Ovary (tissue), 9 donors: Measurements from ENCODE around the gene HDAC7. TPM values are rescaled to one million over a fixed set of nuclear protein-coding genes. Genes with fewer than 3 reads are reported as not detected.

Experiments used
- DNase-seq, 5 donors: peaks; one replicate each; pipeline ENCODE4 v3.0.0-alpha.2; 2019 to 2020
- H3K27ac ChIP-seq, 2 donors: fragments of 200-600 bp; one replicate each; pipeline versions ENCODE4 v1.5.1 to v1.8.0; 2019 to 2022
- H3K27me3 ChIP-seq: fragments of 200-600 bp; one replicate; pipeline ENCODE4 v1.8.0; 2022
- H3K36me3 ChIP-seq: fragments of 200-600 bp; sonication (generic); one replicate; pipeline ENCODE4 v1.5.1; 2019
- H3K4me1 ChIP-seq: one replicate; pipeline ENCODE4 v1.8.1; 2013; ENCODE audit warnings: mild to moderate bottlenecking, moderate library complexity; ENCODE audit not compliant: insufficient read depth
- H3K4me3 ChIP-seq: fragments of 200-600 bp; sonication (generic); one replicate; pipeline ENCODE4 v1.5.1; 2017
- H3K9me3 ChIP-seq, 2 donors: fragments of 200-600 bp in 1 of 2; sonication (generic) in 1 of 2; one replicate each; pipeline versions ENCODE4 v1.5.1 to v1.8.1; 2013 to 2019; ENCODE audit warnings: mild to moderate bottlenecking in 1 of 2, moderate library complexity in 1 of 2
- CTCF ChIP-seq, 3 donors: fragments of 450-650 bp in 2 of 3; fragments of 200-600 bp in 1 of 3; IDR thresholded peaks; one replicate each; pipeline versions ENCODE4 v1.5.1 to v1.8.0; 2016 to 2022; ENCODE audit warnings: antibody characterized with exemption in 3 of 3, mild to moderate bottlenecking in 1 of 3
- EP300 ChIP-seq: sonication (generic); formaldehyde crosslinking; IDR thresholded peaks from one replicate; pipeline ENCODE4 v1.6.1; 2017; ENCODE audit warnings: antibody characterized with exemption
- POLR2A ChIP-seq: fragments of 450-650 bp; IDR thresholded peaks from one replicate; pipeline ENCODE4 v1.6.1; 2017; ENCODE audit warnings: antibody characterized with exemption, mild to moderate bottlenecking, moderate library complexity
- WGBS, 3 donors: extraction: QIAGEN DNeasy Blood & Tissue Kit in 1 of 3; methylation state at CpG; one replicate each; pipeline versions ENCODE4 v1.1.5 to v1.1.7; 2013 to 2017; 5-methylcytosine and 5-hydroxymethylcytosine counted together
- intact Hi-C, 4 donors: fragments of 100-400 bp; cut with DNase I; formaldehyde crosslinking; loops; one replicate each; pipeline versions ENCODE4 v1.11.0 to v1.15.1; 2022 to 2023
- polyA plus RNA-seq, 2 donors: library from polyadenylated mRNA; stranded (reverse); fragments of 200-250 nt in 1 of 2; fragments of 350-450 nt in 1 of 2; fragmentation: Illumina TruSeq in 1 of 2; extraction: RNeasy Lipid Tissue Mini Kit (QIAGEN cat#74804) in 1 of 2; gene quantifications; one replicate each; pipeline ENCODE4 v1.2.3, GENCODE V29; 2013 to 2014
- total RNA-seq, 7 donors: library from RNA; depleted of rRNA in 2 of 7; stranded (reverse); fragments of >200 nt in 2 of 7; fragmentation: NEBNext Ultra II Directional in 3 of 7; extraction: Animal tissue kit (Norgen Biotek cat#: 25700) in 3 of 7; gene quantifications; one replicate each; pipeline versions ENCODE4 v1.1.0 to v1.2.4, GENCODE V29; 2016 to 2023
- donor health status: DM: no; HTN: no; CAD: no; lungs with moderate emphysema.
- donor health status: DM: no; HTN: no; CAD: no.
- donor health status: Bipolar disorder and iron deficiency.
- donor health status: DM: yes; HTN: yes; CAD: no.
- donor health status: DM: no; HTN: no; CAD: no.
- donor health status: DM: yes; HTN: yes; CAD: no.

HDAC7 gene
- total and polyA plus RNA-seq, 9 donors = 40.1 to 151 (median 102) TPM

GRCh38 chr12:47795814-47796411, 23.8 kb downstream of the HDAC7 start:
- no peak for DNase-seq
- WGBS, 3 donors = 90 to 92% (median 91%) methylated on average over 22 of the region's 22 CpGs
- Histone ChIP-seq H3K27me3 (no peaks in the 10 kb centered on the region), H3K4me1 (peaks cover 13% of the 10 kb centered on the region), H3K9me3 (no peaks in the 10 kb centered on the region), H3K27ac (no peak overlapping the region), H3K36me3 (no peaks in the 10 kb centered on the region), H3K4me3 (no peak overlapping the region)
- no peak for TF ChIP-seq POLR2A
- TF ChIP-seq CTCF (IDR thresholded peaks at IDR 0.05) = no peak
- TF ChIP-seq EP300 = no peak
- intact Hi-C loops = no loop called here

- TF ChIP-seq CTCF (IDR thresholded peaks at IDR 0.05) (no peak), POLR2A (no peak), EP300 (no peak)
- 92 to 96% (median 93%) methylated on average over 21 of the region's 21 CpGs for WGBS, 3 donors
- intact Hi-C loops = no loop called here
- Histone ChIP-seq H3K4me1 (peaks cover 10% of the 10 kb centered on the region), H3K27ac (no peak overlapping the region), H3K4me3 (no peak overlapping the region), H3K9me3 (no peaks in the 10 kb centered on the region), H3K27me3 (no peaks in the 10 kb centered on the region), H3K36me3 (no peaks in the 10 kb centered on the region)
- DNase-seq = no peak
These were observed 24.4 kb downstream of the HDAC7 start for GRCh38 chr12:47795121-47795813.

GRCh38 chr12:47794679-47795078, 25.0 kb downstream of the HDAC7 start:
- TF ChIP-seq POLR2A (no peak), EP300 (no peak), CTCF (IDR thresholded peaks at IDR 0.05) (no peak)
- Histone ChIP-seq H3K4me1 (peaks cover 6% of the 10 kb centered on the region), H3K9me3 (no peaks in the 10 kb centered on the region), H3K36me3 (no peaks in the 10 kb centered on the region), H3K4me3 (no peak overlapping the region), H3K27me3 (no peaks in the 10 kb centered on the region), H3K27ac (no peak overlapping the region)
- 89 to 93% (median 90%) methylated on average over 9 of the region's 9 CpGs for WGBS, 3 donors
- intact Hi-C loops = no loop called here
- no peak for DNase-seq

GRCh38 chr12:47793015-47793681, 26.6 kb downstream of the HDAC7 start:
- intact Hi-C loops = no loop called here
- DNase-seq = no peak
- Histone ChIP-seq H3K27me3 (no peaks in the 10 kb centered on the region), H3K36me3 (no peaks in the 10 kb centered on the region), H3K4me1 (no peaks in the 10 kb centered on the region), H3K4me3 (no peak overlapping the region), H3K9me3 (no peaks in the 10 kb centered on the region), H3K27ac (no peak overlapping the region)
- WGBS, 3 donors = 82 to 83% (median 83%) methylated on average over 15 of the region's 15 CpGs
- TF ChIP-seq POLR2A (no peak), EP300 (no peak), CTCF (IDR thresholded peaks at IDR 0.05) (no peak)
